PC-3 (cell line): Measurements from ENCODE around the gene BTN1A1. TPM values are rescaled to one million over a fixed set of nuclear protein-coding genes. Genes with fewer than 3 reads are reported as not detected.
A peak's percentile ranks its signal among the peaks of the same experiment; 100 is the strongest.

Experiments
- ATAC-seq: fragments of 200-7000 bp; cut with Tn5 transposase; 2 replicates; pipeline ENCODE4 v1.9.1; 2020; ENCODE audit warnings: mild to moderate bottlenecking, moderate library complexity
- BruUV-seq: library from RNA; stranded (reverse); fragments of 400-500 nt; replicated peaks from 2 replicates; lab custom pipeline; 2021; lab: Mats Ljungman, UMichigan
- CTCF ChIA-PET: fragments of 300-600 bp; sonication (Branson Sonifier 250); formaldehyde crosslinking; loops from one replicate; lab custom pipeline; 2022; ENCODE audit warnings: antibody characterized with exemption; lab: Charles Lee
- POLR2A ChIA-PET: fragments of 300-600 bp; sonication (Branson Sonifier 250); formaldehyde crosslinking; loops from one replicate; lab custom pipeline; 2022; ENCODE audit warnings: antibody characterized with exemption; ENCODE audit not compliant: unreplicated experiment; lab: Charles Lee
- DNase-seq: peaks from one replicate; pipeline ENCODE4 v3.0.0-alpha.2; 2015
- H2AFZ ChIP-seq: fragments of 300-600 bp; sonication (generic); 2 replicates; pipeline ENCODE4 v1.6.0; 2016; ENCODE audit warnings: antibody characterized with exemption, low read length
- H3F3A ChIP-seq: fragments of 300-600 bp; sonication (generic); one replicate; pipeline ENCODE4 v1.6.0; 2017; ENCODE audit warnings: antibody characterized with exemption, low read length, control low read depth, mild to moderate bottlenecking; ENCODE audit not compliant: unreplicated experiment
- H3K27ac ChIP-seq: fragments of 300-600 bp; sonication (generic); 2 replicates; pipeline ENCODE4 v1.5.1; 2016; ENCODE audit warnings: mild to moderate bottlenecking, low read length
- H3K27me3 ChIP-seq: fragments of 300-600 bp; sonication (generic); 2 replicates; pipeline ENCODE4 v1.6.1; 2016; ENCODE audit warnings: low read length, mixed read lengths
- H3K36me3 ChIP-seq: fragments of 300-600 bp; sonication (generic); 2 replicates; pipeline ENCODE4 v1.6.1; 2016; ENCODE audit warnings: low read depth, mixed run types, low read length, mixed read lengths
- H3K4me1 ChIP-seq: fragments of 300-600 bp; sonication (generic); 2 replicates; pipeline ENCODE4 v1.5.1; 2016; ENCODE audit warnings: low read length; ENCODE audit not compliant: insufficient read depth
- H3K4me2 ChIP-seq: fragments of 300-600 bp; sonication (generic); 2 replicates; pipeline ENCODE4 v1.6.0; 2016; ENCODE audit warnings: low read length
- H3K4me3 ChIP-seq: fragments of 300-600 bp; sonication (generic); 2 replicates; pipeline ENCODE4 v1.5.1; 2016; ENCODE audit warnings: mild to moderate bottlenecking, low read length, mixed read lengths
- H3K79me2 ChIP-seq: fragments of 300-600 bp; sonication (generic); 2 replicates; pipeline ENCODE4 v1.6.1; 2017; ENCODE audit warnings: low read length, mixed read lengths
- H3K9ac ChIP-seq: fragments of 300-600 bp; sonication (generic); 2 replicates; pipeline ENCODE4 v1.6.0; 2016; ENCODE audit warnings: mild to moderate bottlenecking, low read length
- H3K9me2 ChIP-seq: fragments of 300-600 bp; sonication (generic); replicated peaks from 2 replicates; pipeline ENCODE4 v1.6.1; 2016; ENCODE audit warnings: mixed run types, low read length, mixed read lengths
- H3K9me3 ChIP-seq: fragments of 300-600 bp; sonication (generic); 2 replicates; pipeline ENCODE4 v1.6.1; 2016; ENCODE audit warnings: low read length, mixed read lengths
- H4K20me1 ChIP-seq: fragments of 300-600 bp; sonication (generic); 2 replicates; pipeline ENCODE4 v1.6.1; 2016; ENCODE audit warnings: low read length, mixed read lengths
- CTCF ChIP-seq: fragments of 300-600 bp; sonication (generic); conservative IDR thresholded peaks from 2 replicates; pipeline ENCODE4 v1.5.1; 2017; ENCODE audit warnings: antibody characterized with exemption, low read depth, mild to moderate bottlenecking, low read length
- EZH2 ChIP-seq: fragments of 300-600 bp; sonication (generic); IDR thresholded peaks from one replicate; pipeline ENCODE4 v1.6.1; 2017; ENCODE audit warnings: antibody characterized with exemption, mild to moderate bottlenecking, low read length; ENCODE audit not compliant: unreplicated experiment
- EZH2phosphoT487 ChIP-seq: fragments of 300-600 bp; sonication (generic); IDR thresholded peaks from 2 replicates; pipeline ENCODE4 v1.6.1; 2018; ENCODE audit warnings: mild to moderate bottlenecking, antibody characterized with exemption, low read length, borderline replicate concordance
- intact Hi-C: fragments of 100-400 bp; cut with micrococcal nuclease; formaldehyde crosslinking; loops from 2 replicates; pipeline ENCODE4 v1.9.0; 2023
- total RNA-seq: library from RNA; depleted of rRNA; stranded (reverse); fragments of >200 nt; gene quantifications from 2 replicates; pipeline ENCODE4 v1.2.3, GENCODE V29; 2014

BTN1A1 gene
- total RNA-seq, 1 experiment from 2014 or later: not detected

DNA sequence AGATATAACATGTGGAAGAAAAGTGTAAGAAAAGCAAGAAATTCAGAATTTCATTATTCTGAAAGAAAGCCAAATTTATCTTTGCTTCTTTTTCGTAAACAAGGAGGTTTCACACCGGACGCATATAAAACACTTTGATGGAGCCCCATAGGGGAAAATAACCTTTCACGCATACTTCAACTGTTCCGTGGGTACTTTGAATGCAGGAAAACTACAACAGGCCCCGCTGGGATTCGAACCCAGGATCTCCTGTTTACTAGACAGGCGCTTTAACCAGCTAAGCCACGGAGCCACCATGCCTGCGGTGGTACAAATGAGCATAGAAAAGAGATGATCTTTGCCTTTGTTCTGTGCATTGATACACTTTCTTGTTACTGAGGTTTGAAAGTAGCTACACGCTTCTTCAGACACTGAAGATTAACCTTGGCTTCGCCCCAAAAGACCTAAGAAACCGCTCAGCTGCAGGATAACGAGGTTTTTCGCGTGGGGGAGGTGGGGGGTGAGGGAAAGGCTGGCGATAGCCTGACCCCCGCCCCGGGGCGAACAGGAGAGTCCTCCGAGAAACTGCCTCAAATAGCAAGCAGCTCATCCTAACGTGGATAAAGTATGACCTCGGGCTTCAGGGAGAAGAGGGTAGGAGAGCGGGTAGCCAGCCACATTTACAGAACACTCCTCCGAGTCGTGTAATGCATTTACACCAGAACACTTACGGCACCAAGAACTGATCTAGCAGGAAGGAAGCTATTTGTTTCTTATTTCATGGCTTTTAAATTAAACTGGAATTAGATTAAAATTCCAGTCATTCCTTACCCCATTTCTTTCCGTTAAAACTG, 32.8 kb downstream of the BTN1A1 start:
- H3F3A ChIP-seq: peaks cover 4% of the 10 kb centered on the region
- intact Hi-C loops: loop anchor here (1.0 kb wide), 1 partner anchor 192 kb away; no protein-coding TSS in a partner anchor
- H3K27me3 ChIP-seq: no peaks in the 10 kb centered on the region
- peak overlapping the region; percentile 90 for H2AFZ ChIP-seq
- H4K20me1 ChIP-seq: no peaks in the 10 kb centered on the region
- CTCF ChIA-PET: interaction anchor here (0.8 to 1.4 kb wide), 2 partner anchors 63 to 191 kb away, joined by 3 to 6 read pairs; no protein-coding TSS in a partner anchor
- H3K27ac ChIP-seq: no peak overlapping the region
- no peaks in the 10 kb centered on the region for H3K36me3 ChIP-seq
- H3K9ac ChIP-seq: peak overlapping the region; percentile 33; the same call in 1 of the 2 replicates
- no peaks in the 10 kb centered on the region for H3K79me2 ChIP-seq
- no peaks in the 10 kb centered on the region for H3K9me3 ChIP-seq
- no TSS peak for BruUV-seq
- H3K4me3 ChIP-seq: peak overlapping the region; percentile 84
- peaks cover 8% of the 10 kb centered on the region for H3K4me1 ChIP-seq
- TF ChIP-seq CTCF (no peak), EZH2 (no peak), EZH2phosphoT487 (no peak)
- peak overlapping the region; percentile 86 for H3K4me2 ChIP-seq
- POLR2A ChIA-PET: interaction anchor here (0.6 to 1.0 kb wide), 3 partner anchors 30 to 1360 kb away, joined by 3 to 7 read pairs (median 4); a partner anchor contains a TSS
- H3K9me2 ChIP-seq: no peaks in the 10 kb centered on the region
- ATAC-seq (peak; percentile 42), DNase-seq (peak; percentile 98)

- H3K9ac ChIP-seq: peak overlapping the region; percentile 33; the same call in 1 of the 2 replicates
- H3K36me3 ChIP-seq: no peaks in the 10 kb centered on the region
- no peaks in the 10 kb centered on the region for H3K9me2 ChIP-seq
- DNase-seq (no peak), ATAC-seq (no peak)
- no peaks in the 10 kb centered on the region for H3K9me3 ChIP-seq
- H3F3A ChIP-seq: peaks cover 4% of the 10 kb centered on the region
- ChIA-PET POLR2A (interaction anchor here (0.6 to 1.0 kb wide), 3 partner anchors 30 to 1360 kb away, joined by 3 to 7 read pairs (median 4); a partner anchor contains a TSS), CTCF (interaction anchor here (0.8 to 1.4 kb wide), 2 partner anchors 62 to 192 kb away, joined by 3 to 6 read pairs; no protein-coding TSS in a partner anchor)
- peak overlapping the region; percentile 86 for H3K4me2 ChIP-seq
- peak overlapping the region; percentile 84 for H3K4me3 ChIP-seq
- H3K27ac ChIP-seq: no peak overlapping the region
- TF ChIP-seq CTCF (no peak), EZH2 (no peak)
- BruUV-seq: no TSS peak
- peaks cover 8% of the 10 kb centered on the region for H3K4me1 ChIP-seq
- peaks cover 2% of the 10 kb centered on the region for H3K79me2 ChIP-seq
- no peaks in the 10 kb centered on the region for H3K27me3 ChIP-seq
- H4K20me1 ChIP-seq: no peaks in the 10 kb centered on the region
- intact Hi-C loops: loop anchor here (1.0 kb wide), 1 partner anchor 192 kb away; no protein-coding TSS in a partner anchor
- peak overlapping the region; percentile 90 for H2AFZ ChIP-seq
These were observed 33.4 kb downstream of the BTN1A1 start for GRCh38 chr6:26533532-26533931.
